Large intestine (tissue), 12 donors: ENCODE results near the gene SIM2. TPM values are rescaled to one million over a fixed set of nuclear protein-coding genes. Genes with fewer than 3 reads are reported as not detected.
"Not testable (repeated sequence)": the region's sequence is repeated elsewhere in the genome, so short reads cannot be mapped to it uniquely, and the experiment has no call there.

Experiments
- DNase-seq, 2 donors: peaks; one replicate each; pipeline versions ENCODE4 v3.0.0 to v3.0.0-alpha.2; 2013
- H3K27ac ChIP-seq: one replicate; pipeline ENCODE4 v1.5.1; 2013; ENCODE audit warnings: low read length
- H3K27me3 ChIP-seq: 2 replicates; pipeline ENCODE4 v1.6.1; 2013; ENCODE audit warnings: low read length; ENCODE audit not compliant: control insufficient read depth, insufficient read depth
- H3K36me3 ChIP-seq: 2 replicates; pipeline ENCODE4 v1.6.1; 2013; ENCODE audit warnings: low read length; ENCODE audit not compliant: control insufficient read depth, insufficient read depth
- H3K4me1 ChIP-seq: one replicate; pipeline ENCODE4 v1.6.1; 2013; ENCODE audit warnings: low read length; ENCODE audit not compliant: control insufficient read depth, insufficient read depth
- H3K4me3 ChIP-seq: one replicate; pipeline ENCODE4 v1.5.1; 2013; ENCODE audit warnings: low read length
- H3K9me3 ChIP-seq: one replicate; pipeline ENCODE4 v1.6.1; 2013; ENCODE audit warnings: mild to moderate bottlenecking, low read depth, low read length, moderate library complexity; ENCODE audit not compliant: control insufficient read depth
- WGBS: methylation state at CpG from one replicate; pipeline ENCODE4 v1.1.5; 2013; ENCODE audit warnings: low lambda C conversion rate; ENCODE audit not compliant: insufficient coverage; 5-methylcytosine and 5-hydroxymethylcytosine counted together
- long read RNA-seq, 11 donors: transcript quantifications; one replicate each; lab custom pipeline, GENCODE V29; 2026
- polyA plus RNA-seq: library from polyadenylated mRNA; unstranded; fragments of 120-200 nt; gene quantifications from one replicate; pipeline ENCODE4 v1.2.1, GENCODE V29; 2013

SIM2 gene, protein sequence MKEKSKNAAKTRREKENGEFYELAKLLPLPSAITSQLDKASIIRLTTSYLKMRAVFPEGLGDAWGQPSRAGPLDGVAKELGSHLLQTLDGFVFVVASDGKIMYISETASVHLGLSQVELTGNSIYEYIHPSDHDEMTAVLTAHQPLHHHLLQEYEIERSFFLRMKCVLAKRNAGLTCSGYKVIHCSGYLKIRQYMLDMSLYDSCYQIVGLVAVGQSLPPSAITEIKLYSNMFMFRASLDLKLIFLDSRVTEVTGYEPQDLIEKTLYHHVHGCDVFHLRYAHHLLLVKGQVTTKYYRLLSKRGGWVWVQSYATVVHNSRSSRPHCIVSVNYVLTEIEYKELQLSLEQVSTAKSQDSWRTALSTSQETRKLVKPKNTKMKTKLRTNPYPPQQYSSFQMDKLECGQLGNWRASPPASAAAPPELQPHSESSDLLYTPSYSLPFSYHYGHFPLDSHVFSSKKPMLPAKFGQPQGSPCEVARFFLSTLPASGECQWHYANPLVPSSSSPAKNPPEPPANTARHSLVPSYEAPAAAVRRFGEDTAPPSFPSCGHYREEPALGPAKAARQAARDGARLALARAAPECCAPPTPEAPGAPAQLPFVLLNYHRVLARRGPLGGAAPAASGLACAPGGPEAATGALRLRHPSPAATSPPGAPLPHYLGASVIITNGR
- 0.58 TPM for polyA plus RNA-seq
- long read RNA-seq, donor 1 = 0 reads
- long read RNA-seq, donor 2 = 0 reads
- long read RNA-seq, donor 3 = 0 reads
- long read RNA-seq, donor 4 = 0 reads
- long read RNA-seq, donor 5 = 0 reads
- long read RNA-seq, donor 6 = 0 reads
- long read RNA-seq, donor 7 = 0 reads
- long read RNA-seq, donor 8 = 0 reads
- long read RNA-seq, donor 9 = 0 reads
- long read RNA-seq, donor 10 = 0 reads
- long read RNA-seq, donor 11 = 0 reads

DNA sequence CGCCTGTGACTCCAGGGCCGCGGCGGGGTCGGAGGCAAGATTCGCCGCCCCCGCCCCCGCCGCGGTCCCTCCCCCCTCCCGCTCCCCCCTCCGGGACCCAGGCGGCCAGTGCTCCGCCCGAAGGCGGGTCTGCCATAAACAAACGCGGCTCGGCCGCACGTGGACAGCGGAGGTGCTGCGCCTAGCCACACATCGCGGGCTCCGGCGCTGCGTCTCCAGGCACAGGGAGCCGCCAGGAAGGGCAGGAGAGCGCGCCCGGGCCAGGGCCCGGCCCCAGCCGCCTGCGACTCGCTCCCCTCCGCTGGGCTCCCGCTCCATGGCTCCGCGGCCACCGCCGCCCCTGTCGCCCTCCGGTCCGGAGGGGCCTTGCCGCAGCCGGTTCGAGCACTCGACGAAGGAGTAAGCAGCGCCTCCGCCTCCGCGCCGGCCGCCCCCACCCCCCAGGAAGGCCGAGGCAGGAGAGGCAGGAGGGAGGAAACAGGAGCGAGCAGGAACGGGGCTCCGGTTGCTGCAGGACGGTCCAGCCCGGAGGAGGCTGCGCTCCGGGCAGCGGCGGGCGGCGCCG is at the start of gene SIM2:
SIM2 (plus strand) TSS at position 135 of the 565 bp plus-strand sequence. CDS start 632 bp downstream, outside the sequence.
- no peak within 1 kb of the TSS for H3K4me3 ChIP-seq
- H3K27ac ChIP-seq = no peak within 1 kb of the TSS
- DNase-seq = peak in 1 of 2 donors; percentile 14
- H3K27me3 ChIP-seq = peaks cover 99% of the 10 kb centered on the region
- no peaks in the 10 kb centered on the region for H3K36me3 ChIP-seq
- no CpG with 5 or more reads among the region's 70 CpGs for WGBS
- H3K9me3 ChIP-seq = peaks cover 19% of the 10 kb centered on the region
- peaks cover 13% of the 10 kb centered on the region for H3K4me1 ChIP-seq

DNA sequence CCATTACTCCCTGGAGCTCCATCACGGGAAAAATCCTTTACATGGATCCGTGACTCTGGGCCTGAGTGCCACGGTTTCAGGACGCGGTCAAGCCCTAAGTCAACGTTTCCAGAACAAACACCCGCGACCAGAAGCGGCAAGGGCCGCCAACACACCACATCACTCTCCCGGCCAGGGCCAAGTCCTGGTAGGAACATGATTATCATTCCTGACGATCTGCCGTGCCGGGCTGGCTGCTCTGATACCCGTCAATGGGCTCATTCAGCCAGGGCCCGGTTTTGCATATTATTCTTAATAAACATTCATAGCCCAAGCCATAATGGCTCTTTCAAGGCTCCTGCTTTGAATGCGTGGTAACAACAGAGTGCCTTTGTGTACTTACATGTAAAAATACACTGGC is 44.6 kb upstream of the SIM2 start:
- no peaks in the 10 kb centered on the region for H3K9me3 ChIP-seq
- no peaks in the 10 kb centered on the region for H3K36me3 ChIP-seq
- no peak for DNase-seq
- H3K4me1 ChIP-seq = no peaks in the 10 kb centered on the region
- peaks cover 6% of the 10 kb centered on the region for H3K27me3 ChIP-seq
- no CpG with 5 or more reads among the region's 17 CpGs for WGBS
- H3K4me3 ChIP-seq = no peak overlapping the region
- H3K27ac ChIP-seq = no peak overlapping the region

DNA sequence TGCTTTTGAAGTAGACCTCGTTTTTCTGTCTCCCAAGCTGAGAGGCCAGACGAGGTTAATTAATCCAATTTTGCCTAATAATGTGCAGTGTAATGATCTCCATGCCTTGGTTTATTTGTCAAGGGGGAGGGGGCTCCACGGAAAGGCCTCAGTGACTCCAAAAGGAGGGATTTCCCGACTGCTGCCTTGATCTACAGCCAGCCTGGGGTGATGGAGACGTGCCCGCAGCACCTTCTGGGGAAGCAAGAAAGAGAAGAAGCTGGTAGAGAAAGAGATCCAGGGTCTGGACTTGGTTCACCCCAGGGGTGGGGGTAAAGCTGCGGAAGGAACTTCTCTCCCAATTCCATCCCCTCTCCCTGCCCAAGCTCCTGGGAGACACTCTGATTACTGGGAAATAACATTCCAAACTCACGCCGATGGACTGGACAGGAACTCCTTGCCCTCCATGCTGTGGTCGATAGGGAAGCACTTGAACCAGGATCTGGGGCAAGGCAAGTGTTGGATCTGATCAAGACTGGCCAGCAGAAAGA is 44.1 kb upstream of the SIM2 start:
- H3K27me3 ChIP-seq = peaks cover 6% of the 10 kb centered on the region
- no peaks in the 10 kb centered on the region for H3K4me1 ChIP-seq
- no peak for DNase-seq
- H3K9me3 ChIP-seq = no peaks in the 10 kb centered on the region
- H3K36me3 ChIP-seq = no peaks in the 10 kb centered on the region
- no peak overlapping the region for H3K4me3 ChIP-seq
- WGBS = 100% methylated on average over 1 of the region's 10 CpGs
- H3K27ac ChIP-seq = no peak overlapping the region

DNA sequence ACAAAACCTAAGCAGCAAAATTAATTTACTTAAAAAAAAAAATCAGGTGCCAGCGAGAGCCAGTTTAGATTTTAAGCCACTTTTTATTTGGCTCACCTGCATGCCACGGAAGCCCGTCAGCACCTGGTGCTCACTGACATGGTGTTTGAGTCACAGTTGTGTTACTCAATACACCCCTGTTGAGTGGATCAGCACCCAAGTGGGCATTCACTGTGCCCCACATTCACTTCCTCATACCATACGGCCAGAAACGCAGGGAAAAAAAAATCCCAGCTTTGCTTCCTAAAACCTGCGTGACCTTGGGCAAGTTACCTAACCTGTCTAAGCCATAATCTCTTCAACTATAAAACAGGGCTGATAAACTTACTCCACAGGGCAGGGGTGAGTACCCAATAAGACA is 42.8 kb upstream of the SIM2 start:
- Histone ChIP-seq H3K4me3 (no peak overlapping the region), H3K4me1 (no peaks in the 10 kb centered on the region), H3K9me3 (no peaks in the 10 kb centered on the region), H3K36me3 (no peaks in the 10 kb centered on the region), H3K27ac (no peak overlapping the region), H3K27me3 (peaks cover 6% of the 10 kb centered on the region)
- no CpG with 5 or more reads among the region's 6 CpGs for WGBS
- peak; percentile 7 to 14 for DNase-seq

DNA sequence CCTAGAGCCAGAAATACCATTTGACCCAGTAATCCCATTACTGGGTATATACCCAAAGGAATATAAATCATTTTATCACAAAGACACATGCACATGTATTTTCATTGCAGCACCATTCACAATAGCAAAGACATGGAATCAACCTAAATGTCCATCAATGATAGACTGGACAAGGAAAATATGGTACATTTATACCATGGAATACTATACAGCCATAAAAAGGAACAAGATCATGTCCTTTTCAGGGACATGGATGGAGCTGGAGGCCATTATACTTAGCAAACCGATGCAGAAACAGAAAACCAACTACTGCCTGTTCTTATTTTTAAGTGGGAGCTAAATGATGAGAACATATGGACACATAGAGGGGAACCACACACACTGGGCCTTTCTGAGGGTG is 41.6 kb upstream of the SIM2 start:
- DNase-seq, H3K4me3 ChIP-seq, H3K9me3 ChIP-seq, H3K36me3 ChIP-seq, H3K27ac ChIP-seq, H3K4me1 ChIP-seq, H3K27me3 ChIP-seq: not testable (repeated sequence)
- no CpG with 5 or more reads among the region's 1 CpG for WGBS

DNA sequence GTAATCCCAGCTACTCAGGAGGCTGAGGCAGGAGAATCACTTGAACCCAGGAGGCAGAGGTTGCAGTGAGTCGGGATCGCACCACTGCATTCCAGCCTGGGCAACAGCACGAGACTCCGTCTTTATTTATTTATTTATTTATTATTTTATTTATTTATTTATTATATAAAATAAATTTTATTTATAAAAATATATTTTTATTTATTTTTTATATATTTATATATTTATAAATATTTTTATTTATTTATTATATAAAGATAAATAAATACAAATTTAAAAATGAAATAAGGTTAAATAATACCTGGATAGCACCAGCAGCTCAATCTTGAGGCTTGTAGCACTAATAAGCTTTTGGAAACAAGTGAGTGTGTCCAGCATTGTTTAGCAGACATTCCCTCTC is 40.9 kb upstream of the SIM2 start:
- H3K4me1 ChIP-seq = no peaks in the 10 kb centered on the region
- no peak for DNase-seq
- H3K27me3 ChIP-seq = peaks cover 9% of the 10 kb centered on the region
- H3K36me3 ChIP-seq = no peaks in the 10 kb centered on the region
- WGBS = no CpG with 5 or more reads among the region's 4 CpGs
- H3K27ac ChIP-seq = no peak overlapping the region
- no peaks in the 10 kb centered on the region for H3K9me3 ChIP-seq
- no peak overlapping the region for H3K4me3 ChIP-seq

DNA sequence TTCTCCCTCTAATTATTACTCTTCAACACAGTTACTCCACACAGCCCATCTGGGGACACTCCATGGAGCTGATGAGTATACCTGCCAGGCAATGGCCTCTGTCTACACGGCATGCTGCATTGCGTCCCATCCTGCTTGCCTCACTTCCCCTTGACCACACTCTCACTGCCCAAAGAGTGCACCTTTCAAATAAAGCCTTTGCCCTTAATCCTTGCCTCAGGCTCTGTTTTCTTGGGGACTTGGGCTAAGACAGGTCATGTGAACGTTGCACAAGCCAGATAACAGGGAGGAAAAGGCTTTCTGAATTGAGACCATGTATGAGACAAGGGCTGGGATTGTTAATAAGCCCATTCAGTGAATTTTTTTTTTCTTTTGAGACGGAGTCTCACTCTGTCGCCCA is 40.0 kb upstream of the SIM2 start:
- WGBS = 100% methylated on average over 1 of the region's 5 CpGs
- H3K9me3 ChIP-seq = no peaks in the 10 kb centered on the region

DNA sequence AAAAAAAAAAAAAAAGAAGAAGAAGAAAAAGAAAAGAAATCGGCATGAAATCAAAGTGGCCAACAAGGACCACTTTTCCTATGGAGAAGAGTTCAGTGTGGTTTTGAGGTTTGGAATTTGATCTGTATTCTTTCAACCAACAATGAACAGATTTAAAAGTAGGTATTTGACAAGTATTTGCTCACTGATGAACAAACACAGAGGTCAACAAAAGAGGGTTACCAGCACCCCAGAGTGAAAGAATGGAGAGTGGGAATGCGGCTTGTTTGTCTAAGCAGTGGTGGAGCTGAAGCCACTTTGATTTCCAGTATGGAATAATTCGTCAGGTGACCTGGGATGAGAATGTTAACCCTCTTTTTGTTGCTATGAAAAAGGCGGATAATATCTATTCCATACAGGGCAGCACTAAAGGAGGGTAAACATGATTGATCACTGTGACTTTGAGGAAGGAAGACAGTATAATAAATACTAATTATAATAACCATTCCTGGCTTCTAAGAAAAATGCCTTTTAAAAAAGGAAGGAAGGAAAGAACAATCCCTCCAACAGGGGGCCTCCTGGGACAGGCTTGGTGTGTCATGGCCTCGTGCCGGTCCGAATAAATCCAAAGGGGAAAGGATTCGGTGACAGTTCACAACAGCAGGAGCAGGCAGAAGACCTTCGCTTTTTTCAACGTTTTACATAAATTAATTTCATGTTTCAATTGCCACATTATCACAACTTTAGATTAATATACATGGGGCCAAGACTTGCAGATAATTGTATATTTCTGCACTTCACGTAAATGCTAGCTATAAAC is 37.2 kb upstream of the SIM2 start:
- no CpG with 5 or more reads among the region's 11 CpGs for WGBS
- no peaks in the 10 kb centered on the region for H3K4me1 ChIP-seq
- no peaks in the 10 kb centered on the region for H3K9me3 ChIP-seq
- H3K36me3 ChIP-seq = no peaks in the 10 kb centered on the region
- no peak overlapping the region for H3K27ac ChIP-seq
- no peak for DNase-seq
- H3K27me3 ChIP-seq = peaks cover 23% of the 10 kb centered on the region
- H3K4me3 ChIP-seq = no peak overlapping the region

More for the DNA sequence above, 40.0 kb upstream of the SIM2 start:
- Histone ChIP-seq H3K36me3 (no peaks in the 10 kb centered on the region), H3K27ac (no peak overlapping the region), H3K4me1 (no peaks in the 10 kb centered on the region), H3K27me3 (peaks cover 17% of the 10 kb centered on the region), H3K4me3 (no peak overlapping the region)
- no peak for DNase-seq

DNA sequence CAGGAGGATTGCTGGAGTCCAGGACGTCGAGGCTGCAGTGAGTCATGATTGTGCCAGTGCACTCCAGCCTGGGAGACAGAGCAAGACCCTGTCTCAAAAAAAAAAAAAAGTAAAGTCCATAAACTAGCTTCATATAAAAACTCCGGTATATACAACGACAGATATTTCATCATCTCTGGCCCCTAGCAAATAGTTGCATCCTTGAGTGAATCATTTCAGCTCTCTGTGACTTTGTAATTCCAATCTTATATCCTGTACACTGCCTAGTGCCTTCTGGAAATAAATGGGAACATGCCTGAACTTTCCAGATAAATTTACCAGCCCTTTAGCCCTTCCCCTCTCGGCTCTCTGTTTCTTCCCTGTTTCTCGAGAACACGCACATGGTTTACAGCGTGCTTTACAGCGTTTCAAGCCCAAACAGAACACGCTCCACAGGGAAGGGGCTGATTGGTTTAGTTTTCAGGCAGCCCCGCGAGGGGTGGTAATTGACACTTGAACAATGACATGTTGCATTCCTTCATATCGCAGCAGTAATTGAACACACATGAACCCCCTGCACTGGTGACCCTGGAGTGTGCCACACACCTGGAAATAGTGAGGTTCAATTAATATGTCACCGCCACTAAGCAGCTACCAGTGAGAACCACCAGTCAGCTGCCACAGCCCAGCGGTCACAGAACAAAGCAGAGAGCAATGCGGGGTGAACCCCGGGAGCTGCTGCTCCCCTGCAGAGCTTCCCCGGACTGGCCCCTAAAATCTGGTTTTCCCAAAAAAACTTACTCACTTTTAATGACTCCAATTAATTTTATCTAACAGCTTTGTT is 35.7 kb upstream of the SIM2 start:
- no peaks in the 10 kb centered on the region for H3K36me3 ChIP-seq
- peaks cover 34% of the 10 kb centered on the region for H3K27me3 ChIP-seq
- DNase-seq = no peak
- no peaks in the 10 kb centered on the region for H3K4me1 ChIP-seq
- WGBS = 54% methylated on average over 4 of the region's 18 CpGs
- no peak overlapping the region for H3K4me3 ChIP-seq
- H3K9me3 ChIP-seq = no peaks in the 10 kb centered on the region
- H3K27ac ChIP-seq = no peak overlapping the region
